Measurements from ENCODE around the gene PLXNA4. TPM values are rescaled to one million over a fixed set of nuclear protein-coding genes. Genes with fewer than 3 reads are reported as not detected.

The PLXNA4 gene
- total RNA-seq, 1 experiment from 2014 or later = not detected

- Histone ChIP-seq H3K9ac (ENCODE audit: low read length) (no peak overlapping the region), H3K4me2 (ENCODE audit: low read length) (no peak overlapping the region), H3K4me3 (replicated peaks in 1 of 2; ENCODE audit: low read depth in 1 of 2, low read length in 2 of 2) (no peak overlapping the region), H3K9me2 (ENCODE audit: insufficient read depth) (no peaks in the 10 kb centered on the region), H3K36me3 (ENCODE audit: control insufficient read depth in 1 of 2, insufficient read depth in 2 of 2, low read length in 2 of 2) (no peaks in the 10 kb centered on the region), H2AFZ (ENCODE audit: low read depth, low read length, poor library complexity, severe bottlenecking) (no peak overlapping the region), H3K27me3 (ENCODE audit: insufficient read depth, low read length) (peaks cover 14% of the 10 kb centered on the region), H3K4me1 (ENCODE audit: control insufficient read depth in 1 of 2, insufficient read depth in 2 of 2, low read length in 2 of 2) (no peaks in the 10 kb centered on the region), H3K79me2 (ENCODE audit: insufficient read depth, low read length) (no peaks in the 10 kb centered on the region), H4K20me1 (ENCODE audit: insufficient read depth) (no peaks in the 10 kb centered on the region), H3K27ac (ENCODE audit: low read depth, low read length) (no peak overlapping the region), H3K9me3 (ENCODE audit: control insufficient read depth in 1 of 2, insufficient read depth in 1 of 2, low read depth in 1 of 2, low read length in 2 of 2) (no peaks in the 10 kb centered on the region)
- DNase-seq (ENCODE audit: low read depth, low spot score) = no peak
- TF ChIP-seq POLR2A (IDR thresholded peaks at IDR 0.05; ENCODE audit: borderline replicate concordance, extremely low read depth, insufficient read depth, insufficient read length) (no peak), JUND (IDR thresholded peaks at IDR 0.05) (no peak), SIN3A (IDR thresholded peaks at IDR 0.05; ENCODE audit: low read depth) (no peak), RAD21 (IDR thresholded peaks at IDR 0.05; ENCODE audit: low read depth) (no peak)
- BruUV-seq (replicated peaks) = no TSS peak
- ChIA-PET POLR2A (no interaction called here), CTCF (no interaction called here), RAD21 (ENCODE audit: low non-redundant PET in 1 of 2, low total read pairs in 2 of 2, uncharacterized antibody in 2 of 2, unreplicated experiment in 2 of 2) (no interaction called here)
- ATAC-seq = no peak
- intact Hi-C loops (cut with micrococcal nuclease) = no loop called here
Measured at GRCh38 chr7:132197772-132198171, 378.5 kb downstream of the PLXNA4 start.

DNA sequence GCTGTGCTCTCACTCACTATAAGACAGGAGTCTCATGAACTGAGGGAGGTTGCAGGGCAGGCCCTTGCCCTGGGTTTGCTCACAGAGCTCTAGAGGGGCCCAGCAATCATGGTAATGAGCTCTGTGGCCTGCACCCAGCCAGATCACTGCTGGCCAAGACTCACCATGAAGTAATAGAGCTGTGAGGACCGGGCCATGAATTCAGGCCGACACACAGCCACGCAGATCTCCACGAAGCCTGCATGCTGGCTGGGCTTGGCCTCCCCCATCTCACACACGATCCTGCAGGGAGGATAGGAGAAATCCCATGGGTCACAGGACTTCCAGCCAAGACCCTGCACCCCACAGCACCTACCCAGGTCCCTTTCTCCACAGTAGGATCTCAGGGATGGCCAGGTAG, 382.4 kb downstream of the PLXNA4 start:
- no peak for DNase-seq (ENCODE audit: low read depth, low spot score)
- CTCF ChIA-PET = no interaction called here
- BruUV-seq (replicated peaks) = no TSS peak
- no peak overlapping the region for H3K4me3 ChIP-seq (replicated peaks in 1 of 2; ENCODE audit: low read depth in 1 of 2, low read length in 2 of 2)
- no peak for TF ChIP-seq SP1 (IDR thresholded peaks at IDR 0.05; ENCODE audit: low read depth)
- TF ChIP-seq FOSL1 (IDR thresholded peaks at IDR 0.05; ENCODE audit: low read depth) = no peak
- TF ChIP-seq ZFX (IDR thresholded peaks at IDR 0.05) = no peak
- no peak for TF ChIP-seq CEBPB (IDR thresholded peaks at IDR 0.05; ENCODE audit: low read depth)
- TF ChIP-seq POLR2AphosphoS5 (IDR thresholded peaks at IDR 0.05; ENCODE audit: low read depth, low read length) = no peak
- TF ChIP-seq, protein P1, sequence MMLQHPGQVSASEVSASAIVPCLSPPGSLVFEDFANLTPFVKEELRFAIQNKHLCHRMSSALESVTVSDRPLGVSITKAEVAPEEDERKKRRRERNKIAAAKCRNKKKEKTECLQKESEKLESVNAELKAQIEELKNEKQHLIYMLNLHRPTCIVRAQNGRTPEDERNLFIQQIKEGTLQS (IDR thresholded peaks at IDR 0.05) = no peak
- no peak for TF ChIP-seq EZH2phosphoT487 (IDR thresholded peaks at IDR 0.05; ENCODE audit: borderline replicate concordance)
- TF ChIP-seq CBX3 (IDR thresholded peaks at IDR 0.05; ENCODE audit: low read depth) = no peak
- TF ChIP-seq ZNF274 (IDR thresholded peaks at IDR 0.05; ENCODE audit: low read depth, low read length) = no peak
- no peak for TF ChIP-seq EZH2 (IDR thresholded peaks at IDR 0.05)
- TF ChIP-seq POLR2A (IDR thresholded peaks at IDR 0.05; ENCODE audit: borderline replicate concordance, extremely low read depth, insufficient read depth, insufficient read length) = no peak
- TF ChIP-seq, protein P2, sequence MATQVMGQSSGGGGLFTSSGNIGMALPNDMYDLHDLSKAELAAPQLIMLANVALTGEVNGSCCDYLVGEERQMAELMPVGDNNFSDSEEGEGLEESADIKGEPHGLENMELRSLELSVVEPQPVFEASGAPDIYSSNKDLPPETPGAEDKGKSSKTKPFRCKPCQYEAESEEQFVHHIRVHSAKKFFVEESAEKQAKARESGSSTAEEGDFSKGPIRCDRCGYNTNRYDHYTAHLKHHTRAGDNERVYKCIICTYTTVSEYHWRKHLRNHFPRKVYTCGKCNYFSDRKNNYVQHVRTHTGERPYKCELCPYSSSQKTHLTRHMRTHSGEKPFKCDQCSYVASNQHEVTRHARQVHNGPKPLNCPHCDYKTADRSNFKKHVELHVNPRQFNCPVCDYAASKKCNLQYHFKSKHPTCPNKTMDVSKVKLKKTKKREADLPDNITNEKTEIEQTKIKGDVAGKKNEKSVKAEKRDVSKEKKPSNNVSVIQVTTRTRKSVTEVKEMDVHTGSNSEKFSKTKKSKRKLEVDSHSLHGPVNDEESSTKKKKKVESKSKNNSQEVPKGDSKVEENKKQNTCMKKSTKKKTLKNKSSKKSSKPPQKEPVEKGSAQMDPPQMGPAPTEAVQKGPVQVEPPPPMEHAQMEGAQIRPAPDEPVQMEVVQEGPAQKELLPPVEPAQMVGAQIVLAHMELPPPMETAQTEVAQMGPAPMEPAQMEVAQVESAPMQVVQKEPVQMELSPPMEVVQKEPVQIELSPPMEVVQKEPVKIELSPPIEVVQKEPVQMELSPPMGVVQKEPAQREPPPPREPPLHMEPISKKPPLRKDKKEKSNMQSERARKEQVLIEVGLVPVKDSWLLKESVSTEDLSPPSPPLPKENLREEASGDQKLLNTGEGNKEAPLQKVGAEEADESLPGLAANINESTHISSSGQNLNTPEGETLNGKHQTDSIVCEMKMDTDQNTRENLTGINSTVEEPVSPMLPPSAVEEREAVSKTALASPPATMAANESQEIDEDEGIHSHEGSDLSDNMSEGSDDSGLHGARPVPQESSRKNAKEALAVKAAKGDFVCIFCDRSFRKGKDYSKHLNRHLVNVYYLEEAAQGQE (IDR thresholded peaks at IDR 0.05; ENCODE audit: low read depth) = no peak
- no peak for TF ChIP-seq RAD21 (IDR thresholded peaks at IDR 0.05; ENCODE audit: low read depth)
- RAD21 ChIA-PET (ENCODE audit: low non-redundant PET in 1 of 2, low total read pairs in 2 of 2, uncharacterized antibody in 2 of 2, unreplicated experiment in 2 of 2) = no interaction called here
- H3K27me3 ChIP-seq (ENCODE audit: insufficient read depth, low read length) = peaks cover 14% of the 10 kb centered on the region
- intact Hi-C loops (cut with micrococcal nuclease) = no loop called here
- H3K9me2 ChIP-seq (ENCODE audit: insufficient read depth) = no peaks in the 10 kb centered on the region
- H3K27ac ChIP-seq (ENCODE audit: low read depth, low read length) = no peak overlapping the region
- no peaks in the 10 kb centered on the region for H4K20me1 ChIP-seq (ENCODE audit: insufficient read depth)
- H3K9ac ChIP-seq (ENCODE audit: low read length) = no peak overlapping the region
- no peaks in the 10 kb centered on the region for H3K79me2 ChIP-seq (ENCODE audit: insufficient read depth, low read length)
- H3K9me3 ChIP-seq (ENCODE audit: control insufficient read depth in 1 of 2, insufficient read depth in 1 of 2, low read depth in 1 of 2, low read length in 2 of 2) = no peaks in the 10 kb centered on the region
- no peak overlapping the region for H3K4me2 ChIP-seq (ENCODE audit: low read length)
- H3K4me1 ChIP-seq (ENCODE audit: control insufficient read depth in 1 of 2, insufficient read depth in 2 of 2, low read length in 2 of 2) = no peaks in the 10 kb centered on the region
- H3K36me3 ChIP-seq (ENCODE audit: control insufficient read depth in 1 of 2, insufficient read depth in 2 of 2, low read length in 2 of 2) = no peaks in the 10 kb centered on the region
- no peak overlapping the region for H2AFZ ChIP-seq (ENCODE audit: low read depth, low read length, poor library complexity, severe bottlenecking)
- no peak for ATAC-seq
- POLR2A ChIA-PET = no interaction called here
